Measurements from ENCODE around the gene ADAM12.

DNA sequence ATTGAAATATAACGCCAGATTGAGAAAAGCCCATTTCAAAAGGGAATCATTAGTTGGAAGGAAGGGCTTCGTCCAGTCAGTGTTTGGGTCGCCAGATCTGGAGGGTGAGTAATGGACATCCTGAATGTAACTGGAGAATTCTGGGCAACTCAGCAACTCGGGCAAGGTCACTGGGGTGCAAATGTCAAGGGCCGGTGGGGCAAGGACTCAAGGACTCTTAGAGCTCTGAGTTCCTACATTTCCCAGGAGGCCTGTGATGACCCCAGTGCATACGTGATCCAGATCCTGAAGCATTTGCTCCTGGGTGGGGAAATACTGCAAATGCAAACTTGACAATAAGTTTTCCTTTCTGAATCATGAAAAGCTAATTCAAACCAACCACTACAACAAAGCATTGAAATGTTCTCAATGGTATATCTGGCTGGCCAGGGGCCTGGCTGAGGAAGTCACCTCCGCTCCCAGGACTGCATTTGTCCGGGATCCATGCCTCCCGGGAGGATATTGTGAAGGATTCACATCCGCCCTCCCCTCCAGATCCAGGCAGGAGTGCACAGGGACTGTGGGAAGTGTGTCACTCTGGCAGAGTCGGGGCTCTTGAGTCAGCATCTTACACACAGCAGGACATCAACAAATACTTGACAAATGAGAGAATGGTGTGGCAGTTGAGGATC, 327.9 kb downstream of the ADAM12 start:
- TF ChIP-seq, protein P1, sequence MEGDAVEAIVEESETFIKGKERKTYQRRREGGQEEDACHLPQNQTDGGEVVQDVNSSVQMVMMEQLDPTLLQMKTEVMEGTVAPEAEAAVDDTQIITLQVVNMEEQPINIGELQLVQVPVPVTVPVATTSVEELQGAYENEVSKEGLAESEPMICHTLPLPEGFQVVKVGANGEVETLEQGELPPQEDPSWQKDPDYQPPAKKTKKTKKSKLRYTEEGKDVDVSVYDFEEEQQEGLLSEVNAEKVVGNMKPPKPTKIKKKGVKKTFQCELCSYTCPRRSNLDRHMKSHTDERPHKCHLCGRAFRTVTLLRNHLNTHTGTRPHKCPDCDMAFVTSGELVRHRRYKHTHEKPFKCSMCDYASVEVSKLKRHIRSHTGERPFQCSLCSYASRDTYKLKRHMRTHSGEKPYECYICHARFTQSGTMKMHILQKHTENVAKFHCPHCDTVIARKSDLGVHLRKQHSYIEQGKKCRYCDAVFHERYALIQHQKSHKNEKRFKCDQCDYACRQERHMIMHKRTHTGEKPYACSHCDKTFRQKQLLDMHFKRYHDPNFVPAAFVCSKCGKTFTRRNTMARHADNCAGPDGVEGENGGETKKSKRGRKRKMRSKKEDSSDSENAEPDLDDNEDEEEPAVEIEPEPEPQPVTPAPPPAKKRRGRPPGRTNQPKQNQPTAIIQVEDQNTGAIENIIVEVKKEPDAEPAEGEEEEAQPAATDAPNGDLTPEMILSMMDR (conservative IDR thresholded peaks at IDR 0.05 in 1 of 2, IDR thresholded peaks at IDR 0.05 in 1 of 2; ENCODE audit: low read depth in 1 of 2, low read length in 2 of 2): no peak
- no peak for TF ChIP-seq EZH2 (IDR thresholded peaks at IDR 0.05; ENCODE audit: low read length, missing control alignments)

All from fibroblast of lung (primary cell).